Epithelial cell of proximal tubule (primary cell): Measurements from ENCODE around the gene KAZALD1. TPM values are rescaled to one million over a fixed set of nuclear protein-coding genes. Genes with fewer than 3 reads are reported as not detected.

Source experiments
- DNase-seq: peaks from one replicate; pipeline ENCODE4 v3.0.0-alpha.2; 2011; ENCODE audit warnings: low read depth
- H3K4me3 ChIP-seq: 2 replicates; pipeline ENCODE4 v1.5.1; 2011; ENCODE audit warnings: low read depth, mild to moderate bottlenecking, low read length
- total RNA-seq: library from RNA; depleted of rRNA; stranded (reverse); fragments of >200 nt; gene quantifications from 2 replicates; pipeline ENCODE4 v1.2.3, GENCODE V29; 2015
- TF ChIP-seq, protein P1 (sequence below): conservative IDR thresholded peaks from 2 replicates; pipeline ENCODE4 v1.5.1; 2012; ENCODE audit warnings: low read depth, mild to moderate bottlenecking, low read length

KAZALD1 gene
- total RNA-seq, 1 donor from 2014 or later, result 2.9 TPM

DNA sequence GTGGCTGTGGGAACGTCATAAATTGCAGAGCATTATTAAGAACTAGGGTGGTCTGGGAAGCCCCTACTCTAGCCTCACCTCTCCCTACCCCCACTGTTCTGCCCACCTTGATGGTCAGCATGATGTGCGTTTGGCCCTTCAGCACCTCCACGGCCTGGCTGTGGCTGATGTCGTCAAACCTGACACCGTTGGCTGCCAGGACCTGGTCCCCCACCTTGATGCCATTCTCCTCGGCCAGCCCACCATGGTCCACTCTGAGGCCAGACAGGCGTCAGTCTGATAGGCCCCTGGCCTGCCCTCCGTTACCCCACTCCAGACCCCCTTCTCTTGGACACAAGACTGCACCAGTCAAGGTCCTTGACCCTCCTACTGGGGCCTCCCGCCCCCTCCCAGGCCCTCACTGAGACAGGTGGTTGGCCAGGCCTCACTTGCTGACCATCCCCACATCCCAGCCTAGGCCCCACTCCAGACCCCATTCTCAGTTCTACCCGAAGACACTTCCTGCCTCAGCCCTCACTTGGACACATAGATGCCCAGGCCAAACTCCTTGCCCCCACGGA, 40.0 kb upstream of the KAZALD1 start:
- TF ChIP-seq, protein P1, sequence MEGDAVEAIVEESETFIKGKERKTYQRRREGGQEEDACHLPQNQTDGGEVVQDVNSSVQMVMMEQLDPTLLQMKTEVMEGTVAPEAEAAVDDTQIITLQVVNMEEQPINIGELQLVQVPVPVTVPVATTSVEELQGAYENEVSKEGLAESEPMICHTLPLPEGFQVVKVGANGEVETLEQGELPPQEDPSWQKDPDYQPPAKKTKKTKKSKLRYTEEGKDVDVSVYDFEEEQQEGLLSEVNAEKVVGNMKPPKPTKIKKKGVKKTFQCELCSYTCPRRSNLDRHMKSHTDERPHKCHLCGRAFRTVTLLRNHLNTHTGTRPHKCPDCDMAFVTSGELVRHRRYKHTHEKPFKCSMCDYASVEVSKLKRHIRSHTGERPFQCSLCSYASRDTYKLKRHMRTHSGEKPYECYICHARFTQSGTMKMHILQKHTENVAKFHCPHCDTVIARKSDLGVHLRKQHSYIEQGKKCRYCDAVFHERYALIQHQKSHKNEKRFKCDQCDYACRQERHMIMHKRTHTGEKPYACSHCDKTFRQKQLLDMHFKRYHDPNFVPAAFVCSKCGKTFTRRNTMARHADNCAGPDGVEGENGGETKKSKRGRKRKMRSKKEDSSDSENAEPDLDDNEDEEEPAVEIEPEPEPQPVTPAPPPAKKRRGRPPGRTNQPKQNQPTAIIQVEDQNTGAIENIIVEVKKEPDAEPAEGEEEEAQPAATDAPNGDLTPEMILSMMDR, result no peak
- H3K4me3 ChIP-seq, result no peak overlapping the region

DNA sequence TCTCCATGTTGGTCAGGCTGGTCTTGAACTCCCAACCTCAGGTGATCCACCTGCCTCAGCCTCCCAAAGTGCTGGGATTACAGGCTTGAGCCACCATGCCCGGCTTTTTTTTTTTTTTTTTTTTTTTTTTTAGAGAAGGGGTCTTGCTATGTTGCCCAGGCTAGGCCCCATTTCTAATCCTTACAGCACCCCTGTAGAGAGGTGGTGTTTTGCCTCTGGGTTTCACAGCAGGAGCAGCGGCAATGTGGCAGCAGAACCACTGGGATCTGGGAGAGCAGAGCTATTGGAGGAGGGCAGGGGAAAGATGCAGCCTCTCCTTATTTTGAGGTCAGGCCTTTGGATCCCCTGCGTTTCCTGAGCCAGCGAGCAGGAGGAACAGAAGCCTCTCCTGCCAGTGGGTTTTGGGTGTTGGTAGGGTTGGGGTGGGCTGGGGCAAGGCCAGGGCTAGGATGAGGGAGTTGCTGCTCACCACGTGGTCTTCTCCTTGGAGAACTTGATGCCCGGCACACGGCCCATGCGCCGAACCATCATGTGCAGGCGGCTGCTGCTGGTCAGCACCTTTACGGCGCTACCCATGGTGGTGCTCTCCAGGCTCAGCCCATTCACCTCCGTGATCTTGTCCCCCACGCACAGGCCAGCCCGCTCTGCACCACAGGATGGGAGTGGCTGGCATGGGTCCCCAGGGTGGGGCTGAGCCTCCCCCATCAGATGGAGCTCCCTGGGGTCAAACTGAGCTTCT, 38.7 kb upstream of the KAZALD1 start:
- H3K4me3 ChIP-seq, result no peak overlapping the region
- TF ChIP-seq, protein P1, result no peak
- no peak for DNase-seq

More for the DNA sequence above, 40.0 kb upstream of the KAZALD1 start:
- DNase-seq, result no peak

DNA sequence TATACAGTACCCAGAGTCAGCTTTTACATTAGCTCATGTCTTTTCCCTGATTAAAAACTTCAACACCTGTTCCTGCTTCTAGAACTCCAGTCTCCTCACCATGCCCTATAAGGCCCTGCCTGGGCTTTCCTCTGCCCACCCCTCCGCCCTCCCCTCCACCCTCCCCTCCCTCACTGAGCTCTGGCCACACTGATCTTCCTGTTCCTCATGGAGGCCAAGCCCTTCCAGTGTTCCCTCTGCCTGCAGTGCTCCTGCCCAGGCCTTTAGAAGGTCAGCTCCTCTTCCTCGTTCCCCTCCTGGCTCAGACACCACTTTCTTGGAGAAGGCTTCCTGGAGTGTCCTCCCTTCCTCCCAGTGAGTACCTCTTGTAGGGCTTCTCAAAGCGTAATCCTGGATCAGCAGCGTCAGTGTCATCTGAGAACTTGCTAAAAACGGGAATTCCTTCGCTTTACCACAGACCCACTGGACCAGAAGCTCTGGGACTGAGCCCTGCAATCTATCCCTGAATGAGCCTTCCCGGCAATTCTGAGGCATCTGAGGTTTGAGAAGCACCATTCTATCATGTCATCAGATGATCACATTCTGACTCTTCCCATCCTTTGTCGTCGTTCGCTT, 34.6 kb upstream of the KAZALD1 start:
- TF ChIP-seq, protein P1, result no peak
- no peak for DNase-seq
- H3K4me3 ChIP-seq, result no peak overlapping the region

DNA sequence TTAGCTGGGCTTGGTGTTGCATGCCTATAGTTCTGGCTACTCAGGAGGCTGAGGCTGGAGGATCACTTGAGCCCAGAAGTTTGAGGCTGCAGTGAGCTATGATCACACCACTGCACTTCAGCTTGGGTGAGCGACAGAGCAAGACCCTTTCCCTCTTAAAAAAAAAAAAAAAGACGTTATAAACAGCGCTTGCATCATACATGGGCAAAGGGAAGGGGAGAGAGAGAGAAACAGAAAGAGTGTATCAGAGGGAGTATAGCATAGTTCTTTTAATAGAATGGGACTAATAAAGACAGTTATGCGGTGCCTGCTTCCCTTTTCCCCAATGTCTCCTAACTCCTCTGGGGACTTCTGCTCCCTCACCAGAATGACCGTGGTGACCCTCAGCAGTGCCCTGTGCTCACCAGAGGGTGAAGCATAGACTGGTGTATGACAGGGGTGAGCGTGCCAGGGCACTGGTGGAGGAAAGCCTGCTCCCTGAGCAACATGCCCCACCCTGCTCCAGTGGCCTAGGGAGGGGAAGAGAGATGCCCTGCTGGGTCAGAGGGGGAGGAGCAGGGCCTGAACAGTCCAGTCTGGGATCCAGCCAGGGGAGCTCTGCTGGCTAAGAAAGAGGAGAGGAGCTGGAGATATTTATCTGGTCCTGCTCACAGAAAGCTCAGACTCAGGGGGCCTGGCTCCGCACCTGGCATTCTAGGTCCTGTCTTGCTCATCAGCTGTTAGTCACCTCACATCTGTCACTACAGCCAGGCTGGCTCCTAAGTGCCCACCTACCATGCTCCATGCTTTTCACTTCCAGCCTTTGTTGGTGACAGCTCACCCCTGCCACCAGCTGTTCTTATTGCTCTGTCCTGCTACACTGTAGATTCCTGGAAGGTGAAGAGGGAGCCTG, 33.1 kb upstream of the KAZALD1 start:
- DNase-seq, result no peak
- TF ChIP-seq, protein P1, result no peak
- H3K4me3 ChIP-seq, result no peak overlapping the region

DNA sequence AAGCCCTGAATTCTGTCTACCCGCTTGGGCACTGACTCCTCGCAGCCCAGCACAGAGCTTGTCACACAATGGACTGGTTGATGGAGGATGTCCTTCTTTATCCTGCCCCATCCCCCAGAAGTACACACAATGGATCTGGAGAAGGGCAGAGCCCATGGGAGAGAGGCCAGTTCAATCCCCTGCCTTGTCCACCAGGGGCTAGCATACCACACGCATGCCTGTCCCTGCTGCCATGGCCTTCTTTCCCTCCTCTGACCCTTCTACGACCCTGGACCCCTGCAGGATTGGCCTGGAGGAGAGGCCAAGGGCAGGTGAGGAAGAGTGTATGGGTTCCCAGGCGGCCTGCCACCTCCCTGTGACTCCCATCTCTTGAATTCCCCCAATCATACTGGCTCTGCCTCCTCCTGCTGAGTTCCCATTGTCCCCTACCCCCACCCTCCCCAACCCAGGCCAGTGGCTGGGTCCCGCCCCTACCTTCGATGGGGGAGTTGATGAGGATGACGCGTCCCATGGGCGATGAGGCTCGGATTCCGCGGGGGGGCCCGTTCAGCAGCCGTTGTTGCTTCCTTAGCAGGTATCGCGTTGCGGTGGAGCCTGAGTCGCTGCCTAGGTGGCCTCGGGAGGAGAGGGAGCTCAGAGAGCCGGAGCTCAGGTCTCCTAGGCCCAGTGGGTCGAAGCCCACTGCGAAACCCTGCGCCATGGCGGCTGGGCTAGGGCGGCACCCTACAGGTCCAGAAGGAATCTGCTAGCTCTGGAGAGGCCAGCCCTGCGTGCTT, 32.1 kb upstream of the KAZALD1 start:
- DNase-seq, result no peak
- TF ChIP-seq, protein P1, result peak; percentile 20
- no peak overlapping the region for H3K4me3 ChIP-seq

DNA sequence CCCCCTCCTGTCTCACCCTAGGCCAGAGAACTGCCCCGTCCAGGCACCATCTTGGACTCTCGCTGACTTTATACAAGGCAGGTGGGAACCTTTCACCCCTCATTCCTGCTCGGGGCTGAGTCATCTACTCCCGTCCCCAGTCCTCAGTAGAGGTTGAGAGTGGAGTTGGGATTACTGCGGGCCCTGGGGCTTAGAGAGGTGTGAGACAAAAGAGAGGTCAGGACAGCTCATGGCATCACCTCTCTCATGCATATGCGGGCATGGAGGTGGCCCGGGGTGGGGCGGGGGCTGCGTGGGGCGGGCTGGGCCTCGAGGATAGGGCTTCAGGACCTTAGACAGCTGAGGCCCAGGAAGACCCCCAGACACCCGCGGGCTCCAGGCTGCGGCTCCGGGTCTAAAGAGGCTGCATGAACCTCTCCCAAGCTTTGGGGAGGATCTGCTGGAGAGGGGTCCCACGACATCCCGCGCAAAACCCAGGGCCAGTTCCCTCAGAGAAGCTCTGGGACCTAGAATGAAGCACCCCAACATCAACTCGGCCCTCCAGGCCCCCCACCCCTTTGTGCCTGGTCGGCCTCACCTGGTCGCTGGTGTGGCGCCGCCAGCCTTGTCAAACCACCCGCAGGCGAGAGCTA, 31.2 kb upstream of the KAZALD1 start:
- no peak for DNase-seq
- H3K4me3 ChIP-seq, result peak overlapping the region; percentile 92
- TF ChIP-seq, protein P1, result no peak
